Gastrocnemius medialis (tissue), 4 donors: ENCODE results near the gene SMOC1.

Experiments
- POLR2A ChIP-seq, 2 donors: fragments of 450-650 bp; IDR thresholded peaks; one replicate each; pipeline ENCODE4 v1.6.1; 2017; ENCODE audit warnings: antibody characterized with exemption in 2 of 2, mild to moderate bottlenecking in 2 of 2, moderate library complexity in 2 of 2
- TF ChIP-seq, protein P1 (sequence below), 5 experiments: fragments of 450-650 bp in 3 of 5; fragments of 200-600 bp in 2 of 5; sonication (generic) in 2 of 5; IDR thresholded peaks in 4 of 5; conservative IDR thresholded peaks in 1 of 5; 1 replicate in 4 of 5; 2 replicates in 1 of 5; pipeline ENCODE4 v1.5.1; 2016 to 2019; ENCODE audit warnings: antibody characterized with exemption in 5 of 5, mild to moderate bottlenecking in 3 of 5, moderate library complexity in 3 of 5

DNA sequence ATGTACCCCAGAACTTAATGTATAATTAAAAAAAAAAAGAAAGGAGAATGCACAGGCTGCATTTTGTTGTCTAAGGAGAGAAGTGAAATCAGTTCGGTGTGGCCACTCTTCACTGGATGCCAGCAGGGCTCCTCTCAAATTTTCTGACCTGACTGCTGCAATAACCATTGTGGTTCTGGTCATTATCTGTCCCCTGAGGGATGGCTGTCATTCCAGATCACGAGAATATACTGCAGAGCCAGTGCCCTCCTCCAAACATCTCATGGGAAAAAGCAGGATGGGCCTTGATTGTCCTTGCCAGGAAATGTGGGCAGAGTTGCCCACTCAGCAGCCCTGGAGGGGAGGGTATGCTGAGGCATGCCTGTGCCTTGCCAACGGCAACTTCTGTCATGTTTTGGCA is 170.4 kb downstream of the SMOC1 start:
- TF ChIP-seq, protein P1, sequence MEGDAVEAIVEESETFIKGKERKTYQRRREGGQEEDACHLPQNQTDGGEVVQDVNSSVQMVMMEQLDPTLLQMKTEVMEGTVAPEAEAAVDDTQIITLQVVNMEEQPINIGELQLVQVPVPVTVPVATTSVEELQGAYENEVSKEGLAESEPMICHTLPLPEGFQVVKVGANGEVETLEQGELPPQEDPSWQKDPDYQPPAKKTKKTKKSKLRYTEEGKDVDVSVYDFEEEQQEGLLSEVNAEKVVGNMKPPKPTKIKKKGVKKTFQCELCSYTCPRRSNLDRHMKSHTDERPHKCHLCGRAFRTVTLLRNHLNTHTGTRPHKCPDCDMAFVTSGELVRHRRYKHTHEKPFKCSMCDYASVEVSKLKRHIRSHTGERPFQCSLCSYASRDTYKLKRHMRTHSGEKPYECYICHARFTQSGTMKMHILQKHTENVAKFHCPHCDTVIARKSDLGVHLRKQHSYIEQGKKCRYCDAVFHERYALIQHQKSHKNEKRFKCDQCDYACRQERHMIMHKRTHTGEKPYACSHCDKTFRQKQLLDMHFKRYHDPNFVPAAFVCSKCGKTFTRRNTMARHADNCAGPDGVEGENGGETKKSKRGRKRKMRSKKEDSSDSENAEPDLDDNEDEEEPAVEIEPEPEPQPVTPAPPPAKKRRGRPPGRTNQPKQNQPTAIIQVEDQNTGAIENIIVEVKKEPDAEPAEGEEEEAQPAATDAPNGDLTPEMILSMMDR (IDR thresholded peaks at IDR 0.05 in 4 of 5, conservative IDR thresholded peaks at IDR 0.05 in 1 of 5), result no peak
- TF ChIP-seq POLR2A (IDR thresholded peaks at IDR 0.05), result no peak
